OCI-LY3 (cell line): Measurements from ENCODE around the gene DCPS.

ENCODE experiments used
- CTCF ChIP-seq: fragments of 200-600, 300-600 bp; sonication (generic); IDR thresholded peaks from 2 replicates; pipeline ENCODE4 v1.5.1; 2014; ENCODE audit warnings: antibody characterized with exemption, low read length, low read depth
- EZH2phosphoT487 ChIP-seq: fragments of 200-600 bp; shearing (Covaris generic); IDR thresholded peaks from 2 replicates; pipeline ENCODE4 v1.6.1; 2018; ENCODE audit warnings: antibody characterized with exemption, mixed run types, low read depth

- TF ChIP-seq CTCF (no peak), EZH2phosphoT487 (no peak)
These were observed 79.8 kb downstream of the DCPS start for GRCh38 chr11:126383339-126384335.
